ENCODE data around the gene CREB3L1. TPM values are rescaled to one million over a fixed set of nuclear protein-coding genes. Genes with fewer than 3 reads are reported as not detected.
A peak's percentile ranks its signal among the peaks of the same experiment; 100 is the strongest.

The CREB3L1 gene, protein sequence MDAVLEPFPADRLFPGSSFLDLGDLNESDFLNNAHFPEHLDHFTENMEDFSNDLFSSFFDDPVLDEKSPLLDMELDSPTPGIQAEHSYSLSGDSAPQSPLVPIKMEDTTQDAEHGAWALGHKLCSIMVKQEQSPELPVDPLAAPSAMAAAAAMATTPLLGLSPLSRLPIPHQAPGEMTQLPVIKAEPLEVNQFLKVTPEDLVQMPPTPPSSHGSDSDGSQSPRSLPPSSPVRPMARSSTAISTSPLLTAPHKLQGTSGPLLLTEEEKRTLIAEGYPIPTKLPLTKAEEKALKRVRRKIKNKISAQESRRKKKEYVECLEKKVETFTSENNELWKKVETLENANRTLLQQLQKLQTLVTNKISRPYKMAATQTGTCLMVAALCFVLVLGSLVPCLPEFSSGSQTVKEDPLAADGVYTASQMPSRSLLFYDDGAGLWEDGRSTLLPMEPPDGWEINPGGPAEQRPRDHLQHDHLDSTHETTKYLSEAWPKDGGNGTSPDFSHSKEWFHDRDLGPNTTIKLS
- polyA plus RNA-seq (ENCODE audit: low read depth in 6 of 6), result not detected

DNA sequence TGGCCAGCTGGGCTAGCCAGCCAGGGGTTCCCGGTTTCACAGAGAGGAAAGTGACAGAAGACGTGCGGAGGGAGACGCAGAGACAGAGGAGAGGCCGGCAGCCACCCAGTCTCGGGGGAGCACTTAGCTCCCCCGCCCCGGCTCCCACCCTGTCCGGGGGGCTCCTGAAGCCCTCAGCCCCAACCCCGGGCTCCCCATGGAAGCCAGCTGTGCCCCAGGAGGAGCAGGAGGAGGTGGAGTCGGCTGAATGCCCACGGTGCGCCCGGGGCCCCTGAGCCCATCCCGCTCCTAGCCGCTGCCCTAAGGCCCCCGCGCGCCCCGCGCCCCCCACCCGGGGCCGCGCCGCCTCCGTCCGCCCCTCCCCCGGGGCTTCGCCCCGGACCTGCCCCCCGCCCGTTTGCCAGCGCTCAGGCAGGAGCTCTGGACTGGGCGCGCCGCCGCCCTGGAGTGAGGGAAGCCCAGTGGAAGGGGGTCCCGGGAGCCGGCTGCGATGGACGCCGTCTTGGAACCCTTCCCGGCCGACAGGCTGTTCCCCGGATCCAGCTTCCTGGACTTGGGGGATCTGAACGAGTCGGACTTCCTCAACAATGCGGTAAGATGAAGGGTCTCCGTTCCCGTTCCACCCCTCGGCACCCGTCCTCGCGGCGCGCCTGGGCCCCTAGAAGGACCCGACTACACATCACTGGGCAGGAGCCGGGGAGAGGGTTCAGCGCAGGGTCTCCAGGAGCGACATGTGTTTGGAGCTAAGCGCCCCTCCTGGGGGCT, at the start of gene CREB3L1:
Gene CREB3L1 (plus strand): TSS at position 41 of the 765 bp plus-strand sequence. CDS start 450 bp downstream, at position 491.
- peaks cover 0 to 12% of the 10 kb centered on the region in 2 donors for H3K36me3 Mint-ChIP-seq
- peaks cover 5 to 13% (median 5%) of the 10 kb centered on the region in 3 donors for H3K4me1 Mint-ChIP-seq
- no peak for DNase-seq
- H3K27ac Mint-ChIP-seq, result no peak within 1 kb of the TSS
- H3K4me3 Mint-ChIP-seq, result peak within 1 kb of the TSS in 6 of 8 donors; percentile 31 to 73 (median 57)
- ATAC-seq (ENCODE audit: low read depth in 2 of 2), result no peak
- H3K27me3 Mint-ChIP-seq, result peaks cover 38 to 61% (median 59%) of the 10 kb centered on the region in 3 donors
- no peaks in the 10 kb centered on the region for H3K9me3 Mint-ChIP-seq

DNA sequence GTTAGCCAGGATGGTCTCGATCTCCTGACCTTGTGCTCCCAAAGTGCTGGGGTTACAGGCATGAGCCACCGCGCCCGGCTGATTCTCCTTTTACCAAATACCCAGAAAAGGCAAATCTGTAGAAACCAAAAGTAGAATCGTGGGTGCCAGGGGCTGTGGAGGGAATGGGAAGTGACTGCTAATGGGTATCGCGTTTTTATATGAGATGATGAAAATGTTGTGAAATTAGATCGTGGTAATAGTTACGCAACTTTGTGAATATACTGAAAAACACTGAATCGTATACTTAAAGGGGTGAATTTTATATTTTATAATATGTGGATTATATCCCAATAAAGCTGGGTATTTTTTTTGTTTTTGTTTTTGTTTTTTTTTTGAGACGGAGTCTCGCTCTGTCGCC, 48.2 kb upstream of the CREB3L1 start:
- Mint-ChIP-seq H3K9me3 (peaks cover 0 to 9% (median 2%) of the 10 kb centered on the region in 7 donors), H3K27me3 (peaks cover 35 to 63% (median 57%) of the 10 kb centered on the region in 3 donors), H3K27ac (no peak overlapping the region), H3K4me3 (no peak overlapping the region), H3K4me1 (no peaks in the 10 kb centered on the region), H3K36me3 (no peaks in the 10 kb centered on the region)
- DNase-seq (no peak), ATAC-seq (ENCODE audit: low read depth in 2 of 2) (no peak)

DNA sequence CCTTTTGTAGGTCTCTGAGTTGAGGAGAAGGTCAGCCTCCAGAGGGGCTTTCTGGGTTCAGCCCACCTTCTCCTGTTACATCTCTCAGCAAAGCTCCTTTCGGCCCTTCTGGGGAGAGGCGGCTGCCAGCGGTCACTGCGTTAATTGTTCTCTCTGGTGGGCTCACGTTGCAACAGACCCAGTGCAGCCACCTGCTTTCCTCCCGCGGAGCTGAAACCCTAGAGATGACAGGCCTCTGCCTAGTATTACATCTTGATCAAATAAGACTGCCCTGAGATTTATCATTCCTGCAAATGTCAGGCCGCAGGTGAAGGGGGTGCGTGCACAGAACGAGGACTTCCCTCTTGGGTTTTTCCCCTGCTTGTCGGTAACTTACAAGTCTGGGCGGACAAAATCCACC, 43.2 kb upstream of the CREB3L1 start:
- Mint-ChIP-seq H3K4me3 (no peak overlapping the region), H3K27me3 (peaks cover 41 to 59% (median 47%) of the 10 kb centered on the region in 3 donors), H3K36me3 (peaks cover 0 to 11% of the 10 kb centered on the region in 2 donors), H3K9me3 (peaks cover 0 to 9% (median 3%) of the 10 kb centered on the region in 7 donors), H3K4me1 (peaks cover 10 to 16% (median 10%) of the 10 kb centered on the region in 3 donors), H3K27ac (no peak overlapping the region)
- ATAC-seq (ENCODE audit: low read depth in 2 of 2), result no peak
- DNase-seq, result no peak

DNA sequence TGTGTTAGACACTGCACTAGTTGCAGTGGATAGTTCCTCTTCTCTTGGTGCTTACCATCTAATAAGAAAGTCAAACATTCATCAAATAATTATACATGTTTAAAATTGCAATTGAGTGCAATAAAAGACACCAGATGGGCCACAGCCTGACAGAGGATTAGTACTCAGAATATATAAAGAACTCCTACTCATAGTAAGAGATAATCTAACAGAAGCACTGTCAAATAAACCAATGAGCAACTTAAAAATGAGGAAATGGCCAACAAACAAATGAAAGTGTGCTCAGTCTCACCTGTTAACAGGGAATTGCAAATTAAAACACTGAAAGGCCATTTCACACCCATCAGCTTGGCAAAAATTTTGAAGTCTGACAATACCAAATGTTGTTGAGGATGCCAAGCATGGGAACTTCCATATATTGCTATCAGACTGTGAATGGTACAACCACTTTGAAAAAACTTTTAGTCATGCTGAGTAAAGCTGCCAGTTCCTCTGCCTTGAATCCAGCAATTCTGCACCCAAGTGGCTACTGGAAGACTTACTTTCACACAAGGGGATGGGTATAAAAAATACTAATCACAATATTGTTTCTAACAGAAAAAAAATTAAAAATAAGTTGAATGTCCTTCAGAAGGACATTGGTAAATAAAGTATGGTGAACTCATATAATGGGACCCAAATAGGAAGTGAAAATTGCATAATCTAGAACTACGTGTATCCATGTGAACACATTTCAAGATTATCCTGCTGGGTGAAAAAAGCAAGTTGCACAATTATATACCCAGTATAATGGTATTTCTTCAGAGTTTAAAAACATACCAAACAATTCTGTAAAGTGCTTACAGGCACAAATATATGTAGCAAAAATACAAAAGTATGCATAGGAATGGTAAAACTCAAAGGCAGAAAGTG, 41.4 kb upstream of the CREB3L1 start:
- ATAC-seq (ENCODE audit: low read depth in 2 of 2) (no peak), DNase-seq (no peak)
- H3K9me3 Mint-ChIP-seq, result peaks cover 0 to 9% (median 3%) of the 10 kb centered on the region in 7 donors
- H3K4me3 Mint-ChIP-seq, result peak overlapping the region in 3 of 8 donors; percentile 71 to 84 (median 77)
- peaks cover 0 to 11% of the 10 kb centered on the region in 2 donors for H3K36me3 Mint-ChIP-seq
- H3K4me1 Mint-ChIP-seq, result peaks cover 10 to 18% (median 10%) of the 10 kb centered on the region in 3 donors
- H3K27me3 Mint-ChIP-seq, result peaks cover 46 to 68% (median 54%) of the 10 kb centered on the region in 3 donors
- H3K27ac Mint-ChIP-seq, result no peak overlapping the region

DNA sequence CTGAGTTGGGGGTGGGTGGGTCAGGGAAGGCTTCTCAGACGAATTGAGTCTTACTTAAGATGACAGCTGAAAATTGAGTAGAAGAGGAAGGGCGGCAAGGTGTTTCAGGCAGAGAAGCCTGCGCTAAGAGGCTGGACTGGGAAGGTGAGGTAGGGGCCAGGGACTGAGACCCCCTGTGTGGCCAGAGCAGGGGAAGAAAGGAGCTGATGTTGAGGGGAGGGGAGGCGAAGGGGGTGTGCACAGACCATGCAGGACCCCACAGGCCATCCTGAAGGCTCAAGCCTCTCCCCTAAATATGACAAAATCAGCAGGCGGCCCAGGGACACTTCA, 40.6 kb upstream of the CREB3L1 start:
- H3K36me3 Mint-ChIP-seq, result peaks cover 0 to 11% of the 10 kb centered on the region in 2 donors
- no peak for DNase-seq
- H3K27me3 Mint-ChIP-seq, result peaks cover 48 to 70% (median 58%) of the 10 kb centered on the region in 3 donors
- H3K4me3 Mint-ChIP-seq, result peak overlapping the region in 7 of 8 donors; percentile 75 to 94 (median 84)
- H3K27ac Mint-ChIP-seq, result no peak overlapping the region
- peaks cover 0 to 9% (median 3%) of the 10 kb centered on the region in 7 donors for H3K9me3 Mint-ChIP-seq
- H3K4me1 Mint-ChIP-seq, result peaks cover 10 to 18% (median 10%) of the 10 kb centered on the region in 3 donors
- ATAC-seq (ENCODE audit: low read depth in 2 of 2), result no peak

DNA sequence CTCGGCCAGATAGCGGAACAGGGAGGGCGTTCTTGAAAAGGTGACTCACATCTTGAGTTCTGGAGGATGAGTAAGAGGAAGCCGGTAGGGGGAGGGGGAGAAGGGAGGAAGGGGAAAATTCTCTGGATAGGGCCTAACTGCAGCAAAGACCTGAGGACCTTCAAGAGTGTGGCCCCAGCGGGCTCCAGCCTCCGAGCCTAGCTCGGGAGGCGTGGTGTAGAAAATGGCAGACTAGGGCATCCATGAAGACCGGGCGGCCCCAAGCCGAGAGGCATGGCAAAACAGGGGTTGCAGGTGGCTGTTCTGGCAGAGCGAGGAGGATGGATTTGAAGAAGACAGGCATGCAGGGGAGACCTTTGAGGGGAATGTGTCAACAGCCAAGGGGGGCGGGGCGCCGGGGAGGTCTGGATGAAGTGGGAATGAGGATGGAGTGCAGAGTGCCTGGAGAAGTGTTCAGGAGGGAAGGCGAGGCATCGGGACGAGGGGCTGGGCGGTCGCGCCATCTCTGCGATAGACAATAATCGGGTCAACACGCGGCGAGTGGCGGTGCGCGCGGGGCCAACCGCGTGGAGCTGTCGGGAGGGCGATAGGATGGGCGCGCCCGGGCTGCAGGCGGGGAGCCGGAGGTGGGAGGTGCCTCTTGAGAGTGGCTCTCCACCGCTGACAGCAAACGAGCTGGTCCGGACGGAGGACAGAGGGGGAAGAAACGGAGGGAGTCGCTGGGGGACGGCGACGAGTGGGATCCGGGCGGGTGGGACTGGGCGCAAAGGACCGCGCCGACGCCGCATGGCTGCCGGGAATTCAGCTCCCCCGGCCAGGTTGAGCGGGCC, 40.0 kb upstream of the CREB3L1 start:
- Mint-ChIP-seq H3K27ac (peak overlapping the region in 3 of 6 donors; percentile 22 to 82 (median 75)), H3K27me3 (peaks cover 53 to 75% (median 63%) of the 10 kb centered on the region in 3 donors), H3K36me3 (peaks cover 0 to 11% of the 10 kb centered on the region in 2 donors), H3K4me3 (peak overlapping the region; percentile 75 to 94 (median 84)), H3K4me1 (peaks cover 10 to 18% (median 10%) of the 10 kb centered on the region in 3 donors), H3K9me3 (peaks cover 0 to 8% (median 3%) of the 10 kb centered on the region in 7 donors)
- ATAC-seq (ENCODE audit: low read depth in 2 of 2), result peak in 1 of 2 donors; percentile 15
- DNase-seq, result peak; percentile 5

DNA sequence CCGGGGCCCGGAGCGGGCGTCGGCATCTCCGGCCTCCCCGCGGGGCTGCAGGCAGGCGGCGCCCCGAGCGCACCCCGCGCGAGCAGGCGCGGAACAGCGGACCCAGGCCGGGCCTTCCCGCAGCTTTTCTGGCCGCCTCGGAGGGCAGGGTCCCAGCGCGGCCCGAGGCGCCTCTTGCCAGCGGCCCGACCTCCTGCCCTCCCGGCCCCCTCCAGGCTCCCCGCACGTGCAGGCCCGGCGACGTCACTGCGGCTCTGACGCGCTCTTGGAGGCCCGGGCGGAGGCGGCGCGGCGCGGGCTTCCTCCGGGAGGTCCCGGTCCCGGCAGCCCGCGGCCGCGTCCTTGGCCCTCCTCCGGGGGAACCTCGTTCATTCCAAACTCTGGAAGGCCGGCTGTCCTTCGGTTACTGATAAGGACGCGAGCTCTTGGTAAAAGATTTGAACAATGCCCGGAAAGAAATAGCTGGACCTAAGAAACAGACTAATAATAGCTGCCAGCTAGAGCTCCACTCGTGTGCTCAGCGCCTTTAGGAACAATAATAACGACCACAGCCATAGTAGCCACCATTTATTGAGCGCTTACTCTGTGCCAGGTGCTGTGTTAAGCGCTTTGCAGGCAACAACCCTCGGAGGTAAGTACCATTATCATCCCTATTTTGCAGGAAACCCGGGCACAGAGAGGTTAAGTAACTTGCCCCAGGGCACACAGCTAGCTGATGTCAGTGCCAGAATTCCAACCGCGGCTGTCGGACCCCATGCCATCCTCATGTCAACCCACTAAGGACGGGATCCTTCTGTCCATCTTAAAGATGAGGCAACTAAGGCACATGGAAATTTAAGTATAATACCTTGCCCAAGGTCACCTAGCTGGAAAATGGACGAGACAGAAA, 39.1 kb upstream of the CREB3L1 start:
- Mint-ChIP-seq H3K4me1 (peaks cover 10 to 24% (median 16%) of the 10 kb centered on the region in 3 donors), H3K27ac (peak overlapping the region in 1 of 6 donors; percentile 50), H3K36me3 (peaks cover 0 to 11% of the 10 kb centered on the region in 2 donors), H3K4me3 (peak overlapping the region; percentile 14 to 84 (median 63)), H3K27me3 (peaks cover 50 to 73% (median 58%) of the 10 kb centered on the region in 3 donors), H3K9me3 (peaks cover 0 to 3% (median 0%) of the 10 kb centered on the region in 7 donors)
- peak; percentile 64 to 68 for ATAC-seq (ENCODE audit: low read depth in 2 of 2)
- DNase-seq, result peak; percentile 53

DNA sequence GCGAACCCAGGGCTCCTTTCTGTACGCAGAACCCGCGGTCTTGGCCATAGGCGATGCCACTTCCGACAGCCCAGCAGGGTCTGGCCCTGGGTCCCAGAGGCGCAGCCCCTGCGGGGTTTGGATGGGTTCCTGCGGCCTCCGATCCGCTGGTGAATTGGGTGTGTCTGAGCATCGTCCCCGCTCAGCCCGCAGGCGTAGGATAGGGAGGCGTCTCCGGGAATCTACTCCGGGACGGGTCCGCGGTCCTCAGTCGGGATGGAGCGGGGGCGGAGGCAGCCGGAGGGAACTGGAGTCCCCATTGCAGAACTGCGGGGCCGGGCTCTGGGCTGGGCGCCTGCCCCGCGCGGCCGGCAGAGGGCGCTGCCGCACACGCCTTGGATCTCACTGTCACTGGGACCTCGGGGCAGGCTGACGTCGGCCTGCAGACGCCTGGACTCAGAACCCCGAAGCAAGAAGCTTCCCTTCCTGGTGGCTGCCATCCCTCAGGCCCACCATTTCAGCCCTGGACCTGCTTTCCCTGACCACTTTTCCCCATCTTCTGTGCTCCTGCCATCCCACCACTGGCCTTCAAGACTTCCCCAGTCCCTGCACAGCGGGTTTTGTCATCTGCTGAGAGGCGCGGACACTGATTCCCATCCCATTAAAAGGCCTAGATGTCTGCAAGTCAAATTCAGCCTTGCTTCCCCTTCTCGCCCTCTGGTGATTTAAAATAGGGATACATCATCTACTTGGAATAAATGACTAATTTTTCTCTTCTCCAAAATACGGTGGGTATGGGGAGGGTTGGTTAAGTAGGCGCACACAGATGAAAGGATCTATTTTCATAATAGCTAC, 38.3 kb upstream of the CREB3L1 start:
- Mint-ChIP-seq H3K27me3 (peaks cover 50 to 74% (median 54%) of the 10 kb centered on the region in 3 donors), H3K36me3 (peaks cover 0 to 11% of the 10 kb centered on the region in 2 donors)

DNA sequence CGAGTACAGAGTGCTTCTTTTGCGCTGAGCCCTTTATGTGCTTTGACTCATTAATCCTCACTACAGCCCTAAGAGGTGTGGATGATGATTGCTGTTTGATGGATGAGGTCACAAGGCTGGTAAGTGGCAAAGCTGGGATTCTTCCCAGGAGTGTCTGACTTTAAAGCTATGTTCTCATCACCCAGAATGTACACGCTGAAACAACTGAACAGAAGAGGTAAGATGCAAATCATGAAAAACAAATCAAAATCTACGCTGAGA, 37.7 kb upstream of the CREB3L1 start:
- Mint-ChIP-seq H3K9me3 (peaks cover 0 to 3% (median 0%) of the 10 kb centered on the region in 7 donors), H3K4me3 (peak overlapping the region in 1 of 8 donors; percentile 55), H3K27me3 (peaks cover 48 to 72% (median 50%) of the 10 kb centered on the region in 3 donors), H3K36me3 (peaks cover 0 to 11% of the 10 kb centered on the region in 2 donors), H3K4me1 (peaks cover 13 to 24% (median 20%) of the 10 kb centered on the region in 3 donors), H3K27ac (no peak overlapping the region)
- ATAC-seq (ENCODE audit: low read depth in 2 of 2), result no peak
- DNase-seq, result no peak

More for the DNA sequence above, 38.3 kb upstream of the CREB3L1 start:
- H3K27ac Mint-ChIP-seq, result peak overlapping the region in 2 of 6 donors; percentile 73 to 78
- peaks cover 0 to 3% (median 0%) of the 10 kb centered on the region in 7 donors for H3K9me3 Mint-ChIP-seq
- peak; percentile 81 to 83 for ATAC-seq (ENCODE audit: low read depth in 2 of 2)
- DNase-seq, result peak; percentile 74
- H3K4me3 Mint-ChIP-seq, result peak overlapping the region in 7 of 8 donors; percentile 14 to 88 (median 70)
- peaks cover 13 to 24% (median 20%) of the 10 kb centered on the region in 3 donors for H3K4me1 Mint-ChIP-seq

DNA sequence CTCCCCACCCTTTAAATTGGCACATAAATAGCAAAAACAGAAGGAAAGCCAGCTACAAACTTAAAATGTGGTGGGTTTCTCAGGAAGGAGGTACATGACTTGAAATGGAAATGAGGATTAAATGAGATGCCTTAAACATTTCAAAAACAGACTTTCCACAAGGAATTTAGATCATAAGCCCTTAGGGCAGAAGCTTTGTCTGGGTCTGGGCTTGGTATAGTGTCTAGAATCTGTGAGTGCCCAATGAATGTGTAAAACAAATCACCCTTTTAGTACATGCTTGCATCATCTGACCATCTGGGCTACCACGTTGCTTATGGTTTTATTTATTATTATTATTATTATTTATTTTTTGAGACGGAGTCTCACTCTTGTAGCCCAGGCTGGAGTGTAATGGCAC, 37.1 kb upstream of the CREB3L1 start:
- H3K27ac Mint-ChIP-seq, result no peak overlapping the region
- DNase-seq (no peak), ATAC-seq (ENCODE audit: low read depth in 2 of 2) (no peak)
- peaks cover 13 to 24% (median 20%) of the 10 kb centered on the region in 3 donors for H3K4me1 Mint-ChIP-seq
- no peak overlapping the region for H3K4me3 Mint-ChIP-seq
- peaks cover 42 to 69% (median 44%) of the 10 kb centered on the region in 3 donors for H3K27me3 Mint-ChIP-seq
- peaks cover 0 to under 1% (median 0%) of the 10 kb centered on the region in 7 donors for H3K9me3 Mint-ChIP-seq
- peaks cover 0 to 11% of the 10 kb centered on the region in 2 donors for H3K36me3 Mint-ChIP-seq

Measured in naive B cell (primary cell).